KOPT-K1 (cell line): ENCODE data around the gene PHF21A.
"Not testable (repeated sequence)": the region's sequence is repeated elsewhere in the genome, so short reads cannot be mapped to it uniquely, and the experiment has no call there.

Source experiments
- H3K27ac ChIP-seq: fragments of 200-600 bp; sonication (generic); 2 replicates; pipeline ENCODE4 v1.5.1; 2016; ENCODE audit warnings: antibody characterized with exemption, mild to moderate bottlenecking, low read depth, low read length; ENCODE audit not compliant: poor library complexity, severe bottlenecking
- H3K36me3 ChIP-seq: fragments of 200-600 bp; sonication (generic); 2 replicates; pipeline ENCODE4 v1.5.1; 2017; ENCODE audit warnings: antibody characterized with exemption, mild to moderate bottlenecking, low read length, moderate library complexity; ENCODE audit not compliant: insufficient read depth
- H3K9me3 ChIP-seq: fragments of 200-600 bp; sonication (generic); 2 replicates; pipeline ENCODE4 v1.5.1; 2017; ENCODE audit warnings: antibody characterized with exemption, low read length, mild to moderate bottlenecking; ENCODE audit not compliant: insufficient read depth, poor library complexity, severe bottlenecking

PHF21A gene

DNA sequence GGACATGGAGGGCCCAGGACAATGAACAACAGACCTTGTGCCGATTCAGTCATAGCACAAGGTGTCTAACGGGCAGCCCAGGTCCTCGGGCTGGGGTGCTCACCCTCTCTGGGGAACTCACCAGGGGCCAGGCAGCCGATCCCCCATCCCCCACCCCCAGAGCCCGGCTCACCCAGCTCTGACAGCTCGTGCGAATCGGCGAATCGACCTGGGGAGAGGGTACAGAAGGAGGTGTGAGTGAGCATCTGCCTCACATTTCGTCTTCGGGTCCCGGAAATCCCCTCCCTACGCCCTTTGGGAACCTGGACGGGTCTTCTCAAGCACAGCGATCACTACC lies 204.0 kb downstream of the PHF21A start:
- Histone ChIP-seq H3K36me3 (peaks cover 35% of the 10 kb centered on the region), H3K9me3 (no peaks in the 10 kb centered on the region), H3K27ac (peak overlapping the region; percentile 76)

DNA sequence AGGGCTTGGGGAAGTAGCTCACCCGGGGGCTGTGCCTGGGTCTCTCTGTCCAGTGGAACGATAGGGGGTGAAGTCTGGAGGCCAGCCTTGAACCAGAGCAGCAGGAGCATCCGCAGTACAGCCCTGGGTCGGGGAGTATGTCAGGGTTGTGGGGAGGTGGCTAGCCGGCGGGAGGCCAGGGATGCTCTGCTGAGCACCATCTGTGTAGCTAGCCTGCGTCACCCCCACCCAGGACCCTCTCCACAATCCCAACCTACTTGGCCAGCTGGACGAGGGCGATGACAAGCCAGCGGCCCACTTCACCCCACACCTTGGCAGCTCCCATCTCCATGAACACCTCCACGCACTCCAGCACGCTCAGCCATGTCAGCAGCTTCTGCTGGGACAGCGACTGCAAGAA lies 205.8 kb downstream of the PHF21A start:
- peaks cover 47% of the 10 kb centered on the region for H3K36me3 ChIP-seq
- H3K9me3 ChIP-seq = no peaks in the 10 kb centered on the region
- H3K27ac ChIP-seq = no peak overlapping the region

DNA sequence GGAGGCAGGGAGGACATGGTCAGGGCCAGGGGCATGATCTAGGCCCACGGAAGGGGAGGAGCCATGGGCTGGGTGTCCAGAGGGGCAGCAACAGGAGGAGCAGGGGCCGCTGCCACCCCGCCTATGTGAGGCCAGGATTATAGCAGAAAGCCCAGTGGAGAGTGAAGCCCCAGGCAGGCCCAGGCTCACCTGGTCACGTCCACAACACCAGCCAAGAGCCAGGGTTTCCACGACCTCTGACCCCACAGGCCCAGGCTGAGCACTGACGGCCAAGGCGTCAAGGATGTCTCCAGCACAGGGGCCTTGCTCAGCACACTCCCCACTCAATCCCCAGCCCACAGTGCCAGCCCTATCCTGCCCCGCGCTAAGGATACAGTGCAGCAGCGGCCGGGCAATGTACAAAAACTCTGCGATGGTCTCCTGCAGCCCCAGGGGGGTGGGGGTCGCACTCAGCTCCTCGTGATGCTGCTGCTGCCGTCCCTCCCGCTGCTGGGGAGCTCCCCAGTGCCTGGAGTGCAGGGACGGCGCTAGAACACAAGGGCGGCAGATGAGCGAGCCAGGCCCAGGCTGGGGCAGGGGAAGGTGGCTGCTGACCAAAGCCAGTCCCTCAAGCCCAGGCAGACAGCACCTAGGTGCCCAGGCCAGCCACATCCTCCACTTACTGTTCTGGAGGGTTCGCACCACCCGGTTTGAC lies 207.2 kb downstream of the PHF21A start:
- Histone ChIP-seq H3K9me3 (no peaks in the 10 kb centered on the region), H3K27ac (no peak overlapping the region), H3K36me3 (peaks cover 60% of the 10 kb centered on the region)

DNA sequence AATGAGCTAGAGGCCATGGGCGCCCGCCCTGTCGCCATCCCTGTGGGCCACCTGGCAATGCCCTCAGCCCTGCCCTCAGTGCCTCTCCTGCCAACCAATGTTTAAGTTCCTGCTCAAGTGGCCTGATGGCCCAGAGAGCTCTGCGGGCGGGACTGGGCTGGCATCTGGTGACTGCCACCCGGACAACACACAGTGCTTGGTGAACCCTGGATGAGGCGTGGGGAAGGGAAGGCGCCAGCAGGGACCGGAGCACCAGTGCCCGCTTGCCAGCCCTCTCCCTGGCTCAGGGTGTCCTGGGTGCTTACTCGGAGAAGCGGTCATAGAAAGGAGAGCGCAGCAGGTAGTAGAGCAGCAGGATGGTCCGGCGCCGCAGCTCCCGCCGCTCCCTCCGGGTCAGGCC lies 207.7 kb downstream of the PHF21A start:
- H3K36me3 ChIP-seq = peaks cover 64% of the 10 kb centered on the region
- H3K9me3 ChIP-seq = no peaks in the 10 kb centered on the region

DNA sequence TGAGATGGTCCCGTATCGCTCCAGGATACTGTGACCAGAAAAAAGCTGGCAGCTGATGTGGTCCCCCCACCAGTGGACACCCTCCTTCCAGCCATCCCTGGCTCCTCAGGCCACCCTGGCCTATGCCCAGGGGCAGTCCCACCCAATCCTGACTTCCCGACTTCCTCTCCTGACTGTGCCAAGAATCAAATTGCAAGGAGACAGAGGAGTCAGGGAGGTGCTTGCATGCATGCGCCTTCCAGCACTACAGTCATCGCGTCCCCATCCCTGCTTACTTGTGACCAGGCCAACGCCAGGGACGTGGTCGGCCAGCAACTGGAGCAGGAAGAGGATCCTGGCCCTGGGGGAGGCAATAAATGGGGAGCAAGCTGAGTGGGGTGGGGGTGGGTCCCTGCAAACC lies 210.6 kb downstream of the PHF21A start:
- Histone ChIP-seq H3K9me3 (no peaks in the 10 kb centered on the region), H3K36me3 (peaks cover 57% of the 10 kb centered on the region), H3K27ac (no peak overlapping the region)

More for the DNA sequence above, 207.7 kb downstream of the PHF21A start:
- no peak overlapping the region for H3K27ac ChIP-seq

DNA sequence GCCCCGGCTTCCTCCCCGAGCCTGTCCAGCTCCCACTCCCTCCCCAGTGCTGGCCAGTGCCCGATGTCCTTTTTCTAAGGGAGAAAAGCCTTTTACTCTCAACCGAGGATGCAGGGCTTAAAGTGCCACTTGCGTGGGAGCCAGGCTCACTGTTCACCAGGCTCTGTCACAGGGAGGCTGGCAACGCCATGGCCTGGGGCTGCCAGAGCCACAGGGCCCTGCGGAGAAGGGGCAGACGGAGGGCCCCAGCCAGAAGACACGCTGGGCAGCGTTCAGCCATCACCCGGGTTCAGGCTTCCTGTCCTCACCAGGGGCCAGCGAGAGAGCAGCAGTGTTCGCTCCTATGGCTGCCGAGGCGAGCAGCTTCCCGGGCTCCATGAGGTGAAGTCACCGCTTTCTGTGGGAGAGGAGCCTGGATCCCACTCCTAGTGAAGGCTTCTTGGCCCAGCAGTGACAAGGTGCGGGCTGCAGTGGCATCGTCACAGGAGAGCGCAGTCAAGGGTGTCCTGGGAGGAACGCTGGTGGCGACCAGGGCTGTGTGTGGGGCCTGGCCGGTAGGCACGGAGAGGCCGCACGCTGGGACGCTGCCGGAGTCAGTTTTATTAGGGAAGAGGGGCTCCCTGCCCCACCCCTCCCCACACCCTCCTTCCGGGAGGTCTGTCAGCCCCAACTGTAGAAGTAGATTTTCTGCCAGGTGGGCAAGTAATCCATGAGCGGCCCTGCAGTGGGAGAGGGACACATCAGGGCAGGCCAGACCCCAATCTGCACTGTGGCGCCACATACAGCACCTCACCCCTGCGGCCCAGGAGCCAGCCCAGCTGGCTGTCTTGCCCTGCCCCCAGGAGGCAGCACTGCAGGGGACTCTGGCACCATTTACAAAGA lies 211.4 kb downstream of the PHF21A start:
- Histone ChIP-seq H3K36me3 (peaks cover 49% of the 10 kb centered on the region), H3K27ac (no peak overlapping the region), H3K9me3 (no peaks in the 10 kb centered on the region)

DNA sequence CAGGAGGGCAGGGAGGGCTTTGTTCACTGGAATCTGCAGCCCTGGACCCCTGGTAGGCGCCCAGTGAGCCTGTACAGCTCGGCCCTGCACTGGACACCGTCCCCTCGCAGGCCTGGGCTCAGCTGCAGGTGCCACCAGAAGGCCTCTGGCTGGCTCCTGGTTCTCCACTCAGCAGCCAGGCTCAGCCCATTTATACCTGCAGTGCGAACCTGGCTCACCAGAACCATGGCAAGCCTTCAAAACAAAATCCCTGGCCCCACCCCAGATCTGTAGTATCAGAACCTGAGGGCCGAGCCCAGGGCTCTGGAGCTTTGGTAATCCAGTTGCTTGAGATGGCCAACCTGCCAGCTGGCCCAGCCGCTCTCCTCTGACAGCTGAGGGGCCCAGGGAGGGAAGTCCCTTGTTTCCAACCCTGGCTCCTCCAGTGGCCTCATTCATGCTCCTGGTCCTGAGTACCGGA lies 213.3 kb downstream of the PHF21A start:
- Histone ChIP-seq H3K9me3 (no peaks in the 10 kb centered on the region), H3K27ac (no peak overlapping the region), H3K36me3 (peaks cover 30% of the 10 kb centered on the region)

DNA sequence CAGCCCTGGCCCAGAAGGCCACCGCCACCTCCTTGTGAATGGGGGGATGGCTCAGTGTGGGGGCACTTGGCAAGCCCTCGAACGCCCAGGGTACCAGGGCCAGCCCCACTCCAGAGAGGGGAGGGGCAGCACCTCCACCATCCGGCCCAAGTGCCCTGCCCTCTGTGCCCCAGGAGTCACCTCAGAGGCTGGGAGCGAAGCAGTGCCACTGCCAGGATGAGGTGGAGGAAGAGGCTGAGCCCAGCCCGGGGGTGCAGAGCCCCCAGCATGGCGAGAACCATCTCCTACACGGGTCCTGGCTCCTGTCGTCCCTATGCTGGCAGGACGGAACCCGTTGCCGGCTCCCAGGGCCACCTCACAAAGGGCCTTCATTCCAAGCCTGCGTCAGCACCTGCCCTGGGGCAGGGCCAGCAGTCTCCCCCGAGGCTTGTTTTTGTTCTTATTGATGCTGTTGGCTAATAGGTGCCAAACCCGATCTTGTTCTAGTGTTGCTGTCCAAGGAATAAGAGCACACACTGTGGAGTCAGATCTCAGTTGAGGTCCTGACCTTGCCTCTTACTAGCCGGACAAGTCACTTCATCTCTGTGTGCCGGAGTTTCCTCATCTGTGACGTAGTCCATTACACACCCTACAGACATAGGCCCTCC lies 214.2 kb downstream of the PHF21A start, which contains the start of gene FREY1:
FREY1 (minus strand) TSS at position 307 of the 647 bp plus-strand sequence; CDS start at position 281, 26 bp downstream.
- H3K27ac ChIP-seq = no peak within 1 kb of the TSS
- peaks cover 29% of the 10 kb centered on the region; the same call in 1 of the 2 replicates for H3K36me3 ChIP-seq
- no peaks in the 10 kb centered on the region for H3K9me3 ChIP-seq

DNA sequence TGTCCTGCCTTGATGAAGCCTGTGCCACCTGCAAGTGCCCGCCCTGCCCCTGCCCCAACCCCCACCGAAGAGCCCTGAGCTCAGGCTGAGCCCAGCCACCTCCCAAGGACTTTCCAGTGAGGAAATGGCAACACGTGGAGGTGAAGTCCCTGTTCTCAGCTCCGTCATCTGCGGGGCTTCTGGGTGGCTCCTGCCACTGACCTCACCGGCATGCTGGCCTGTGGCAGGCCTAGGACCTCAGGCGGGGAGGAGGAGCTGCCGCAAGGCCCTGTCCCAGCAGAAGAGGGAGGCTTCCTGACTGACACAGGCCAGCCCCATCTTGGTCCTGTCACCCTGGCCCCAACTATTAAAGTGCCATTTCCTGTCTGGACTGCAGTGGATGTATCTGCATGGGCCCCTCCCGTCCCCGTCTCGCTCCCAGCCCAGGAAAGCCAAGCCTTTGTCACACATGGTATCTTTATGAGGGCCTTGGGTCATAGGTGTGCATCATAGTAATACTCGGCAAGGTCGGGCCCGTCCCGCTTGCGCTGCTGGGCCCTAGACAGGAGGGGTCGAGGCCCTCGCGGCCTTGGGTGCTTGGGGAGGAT lies 215.1 kb downstream of the PHF21A start:
- Histone ChIP-seq H3K9me3 (no peaks in the 10 kb centered on the region), H3K27ac (no peak overlapping the region), H3K36me3 (peaks cover 25% of the 10 kb centered on the region; the same call in 1 of the 2 replicates)

DNA sequence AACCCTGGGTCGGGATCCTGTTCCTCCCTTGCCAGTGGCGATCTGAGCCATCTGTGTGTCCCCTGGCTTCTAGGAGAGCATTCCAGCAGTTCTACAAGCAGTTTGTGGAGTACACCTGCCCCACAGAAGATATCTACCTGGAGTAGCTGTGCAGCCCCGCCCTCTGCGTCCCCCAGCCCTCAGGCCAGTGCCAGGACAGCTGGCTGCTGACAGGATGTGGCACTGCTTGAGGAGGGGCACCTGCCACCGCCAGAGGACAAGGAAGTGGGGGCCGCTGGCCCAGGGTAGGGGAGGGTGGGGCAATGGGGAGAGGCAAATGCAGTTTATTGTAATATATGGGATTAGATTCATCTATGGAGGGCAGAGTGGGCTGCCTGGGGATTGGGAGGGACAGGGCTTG lies 215.7 kb downstream of the PHF21A start:
- H3K9me3 ChIP-seq, H3K27ac ChIP-seq: not testable (repeated sequence)
- peaks cover 18% of the 10 kb centered on the region; the same call in 1 of the 2 replicates for H3K36me3 ChIP-seq

DNA sequence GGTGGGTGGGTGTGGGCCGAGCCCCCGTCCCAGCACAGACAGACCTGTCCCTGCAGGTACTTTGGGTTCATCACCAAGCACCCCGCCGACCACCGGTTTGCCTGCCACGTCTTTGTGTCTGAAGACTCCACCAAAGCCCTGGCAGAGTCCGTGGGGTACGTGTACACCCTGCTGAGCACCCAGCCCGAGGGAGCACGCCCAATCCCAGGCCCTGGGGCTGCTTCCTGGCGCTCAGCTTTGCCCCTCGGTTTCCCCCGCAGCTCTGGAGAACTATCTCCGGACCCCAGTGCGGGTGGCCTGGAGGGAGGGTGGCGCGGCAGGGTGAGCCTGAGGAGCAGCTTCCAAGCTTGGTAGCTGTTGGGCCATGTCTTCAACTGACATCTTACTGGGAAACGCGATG lies 216.2 kb downstream of the PHF21A start:
- no peaks in the 10 kb centered on the region for H3K9me3 ChIP-seq
- peaks cover 14% of the 10 kb centered on the region; the same call in 1 of the 2 replicates for H3K36me3 ChIP-seq
- no peak overlapping the region for H3K27ac ChIP-seq

DNA sequence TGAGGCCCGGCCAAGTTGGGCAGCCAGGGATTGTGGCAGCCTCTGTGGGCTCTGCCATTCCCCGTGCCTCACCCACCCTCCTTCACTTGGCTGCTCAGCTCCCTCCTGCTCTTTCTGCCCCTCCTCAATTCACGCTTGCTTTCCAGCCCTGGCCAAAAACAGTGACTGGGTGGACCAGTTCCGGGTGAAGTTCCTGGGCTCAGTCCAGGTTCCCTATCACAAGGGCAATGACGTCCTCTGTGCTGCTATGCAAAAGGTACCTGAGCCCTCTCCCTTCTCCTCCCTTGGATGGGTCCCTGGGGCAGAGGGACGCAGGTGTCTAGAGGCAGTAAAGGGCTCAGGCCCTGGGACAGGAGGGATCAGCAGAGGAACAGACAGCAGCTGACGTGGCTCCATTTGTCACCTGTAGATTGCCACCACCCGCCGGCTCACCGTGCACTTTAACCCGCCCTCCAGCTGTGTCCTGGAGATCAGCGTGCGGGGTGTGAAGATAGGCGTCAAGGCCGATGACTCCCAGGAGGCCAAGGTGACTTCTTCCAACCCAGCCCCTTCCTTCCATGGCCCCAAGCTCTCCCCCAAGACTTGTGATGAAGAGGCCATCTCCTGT lies 216.8 kb downstream of the PHF21A start:
- Histone ChIP-seq H3K36me3 (peaks cover 7% of the 10 kb centered on the region; the same call in 1 of the 2 replicates), H3K9me3 (no peaks in the 10 kb centered on the region), H3K27ac (no peak overlapping the region)

DNA sequence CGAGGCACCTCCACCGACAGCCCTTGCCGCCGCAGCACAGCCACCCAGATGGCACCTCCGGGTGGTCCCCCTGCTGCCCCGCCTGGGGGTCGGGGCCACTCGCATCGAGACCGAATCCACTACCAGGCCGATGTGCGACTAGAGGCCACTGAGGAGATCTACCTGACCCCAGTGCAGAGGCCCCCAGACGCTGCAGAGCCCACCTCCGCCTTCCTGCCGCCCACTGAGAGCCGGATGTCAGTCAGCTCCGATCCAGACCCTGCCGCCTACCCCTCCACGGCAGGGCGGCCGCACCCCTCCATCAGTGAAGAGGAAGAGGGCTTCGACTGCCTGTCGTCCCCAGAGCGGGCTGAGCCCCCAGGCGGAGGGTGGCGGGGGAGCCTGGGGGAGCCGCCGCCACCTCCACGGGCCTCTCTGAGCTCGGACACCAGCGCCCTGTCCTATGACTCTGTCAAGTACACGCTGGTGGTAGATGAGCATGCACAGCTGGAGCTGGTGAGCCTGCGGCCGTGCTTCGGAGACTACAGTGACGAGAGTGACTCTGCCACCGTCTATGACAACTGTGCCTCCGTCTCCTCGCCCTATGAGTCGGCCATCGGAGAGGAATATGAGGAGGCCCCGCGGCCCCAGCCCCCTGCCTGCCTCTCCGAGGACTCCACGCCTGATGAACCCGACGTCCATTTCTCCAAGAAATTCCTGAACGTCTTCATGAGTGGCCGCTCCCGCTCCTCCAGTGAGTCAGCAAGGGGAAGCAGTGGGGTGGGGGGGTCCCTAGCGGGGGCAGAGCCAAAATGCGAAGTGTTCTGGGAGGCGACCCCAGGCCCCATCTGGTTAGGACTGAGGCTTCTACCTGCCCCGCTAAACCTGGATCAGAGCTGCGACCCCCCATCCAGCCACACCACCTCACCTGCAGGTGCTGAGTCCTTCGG lies 218.5 kb downstream of the PHF21A start:
- Histone ChIP-seq H3K9me3 (no peaks in the 10 kb centered on the region), H3K27ac (no peak overlapping the region), H3K36me3 (no peaks in the 10 kb centered on the region)

DNA sequence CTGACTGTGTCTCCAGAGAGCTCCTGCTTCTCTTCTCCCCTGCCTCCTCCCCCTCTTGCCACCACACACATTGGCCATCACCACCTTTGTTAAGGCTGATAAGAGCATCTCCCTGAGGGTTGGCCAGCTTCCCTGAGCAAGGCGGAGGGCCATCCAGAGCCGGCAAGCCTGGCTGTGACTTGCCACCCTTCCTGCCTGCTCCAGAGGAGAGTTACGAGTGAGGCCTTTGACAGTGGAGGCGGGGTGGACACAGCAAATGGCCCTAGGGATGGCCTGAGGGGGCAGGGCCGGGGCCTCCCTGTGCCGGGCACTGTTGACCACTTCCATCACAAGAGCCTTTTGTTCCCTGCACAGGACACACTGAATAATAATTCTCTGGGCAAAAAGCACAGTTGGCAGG lies 219.6 kb downstream of the PHF21A start:
- no peaks in the 10 kb centered on the region for H3K9me3 ChIP-seq
- no peak overlapping the region for H3K27ac ChIP-seq
- no peaks in the 10 kb centered on the region for H3K36me3 ChIP-seq
